Osteocyte (in vitro differentiated cells): ENCODE data around the gene EVI5L. TPM values are rescaled to one million over a fixed set of nuclear protein-coding genes. Genes with fewer than 3 reads are reported as not detected.

ENCODE experiments used
- DNase-seq: peaks from one replicate; pipeline ENCODE4 v3.0.0; 2021; ENCODE audit warnings: mixed read lengths; ENCODE audit not compliant: unreplicated experiment; ENCODE audit errors: extremely low spot score
- H3K27ac Mint-ChIP-seq: one replicate; pipeline ENCODE4 v1.8.0; 2021; ENCODE audit warnings: mild to moderate bottlenecking, mixed read lengths; ENCODE audit not compliant: unreplicated experiment
- H3K27me3 Mint-ChIP-seq: one replicate; pipeline ENCODE4 v1.8.0; 2021; ENCODE audit warnings: mixed read lengths; ENCODE audit not compliant: unreplicated experiment
- H3K36me3 Mint-ChIP-seq: one replicate; pipeline ENCODE4 v1.8.0; 2021; ENCODE audit warnings: mixed read lengths; ENCODE audit not compliant: unreplicated experiment
- H3K4me1 Mint-ChIP-seq: one replicate; pipeline ENCODE4 v1.8.0; 2021; ENCODE audit warnings: mixed read lengths; ENCODE audit not compliant: unreplicated experiment
- H3K4me3 Mint-ChIP-seq: one replicate; pipeline ENCODE4 v1.8.0; 2021; ENCODE audit warnings: mild to moderate bottlenecking, moderate library complexity, mixed read lengths; ENCODE audit not compliant: unreplicated experiment
- H3K9me3 Mint-ChIP-seq: one replicate; pipeline ENCODE4 v1.8.0; 2021; ENCODE audit warnings: mixed read lengths; ENCODE audit not compliant: unreplicated experiment
- CTCF ChIP-seq: fragments of 200-600 bp; sonication (generic); IDR thresholded peaks from 2 replicates; pipeline ENCODE4 v1.5.0; 2021; ENCODE audit warnings: antibody characterized with exemption, mild to moderate bottlenecking, moderate library complexity
- long read RNA-seq: library from polyadenylated mRNA; unstranded; transcript quantifications from one replicate; pipeline ENCODE4 v2.0.0, GENCODE V29; 2021
- total RNA-seq: library from RNA; stranded (reverse); gene quantifications from 2 replicates; pipeline ENCODE4 v1.2.1, GENCODE V29; 2021

EVI5L gene
- 27.3 and 27.6 TPM in 2 replicates for total RNA-seq
- long read RNA-seq = 0 reads

- Mint-ChIP-seq H3K36me3 (no peaks in the 10 kb centered on the region), H3K9me3 (no peaks in the 10 kb centered on the region), H3K27ac (peak within 1 kb of the TSS; percentile 66), H3K4me1 (peaks cover 30% of the 10 kb centered on the region), H3K4me3 (peak within 1 kb of the TSS; percentile 74), H3K27me3 (peaks cover 15% of the 10 kb centered on the region)
- DNase-seq = peak; percentile 100
- TF ChIP-seq CTCF = no peak
These were observed at the start of gene EVI5L for GRCh38 chr19:7829561-7830271. EVI5L (plus strand) TSS chr19:7830218; CDS start chr19:7846543, 16,325 bp downstream.

DNA sequence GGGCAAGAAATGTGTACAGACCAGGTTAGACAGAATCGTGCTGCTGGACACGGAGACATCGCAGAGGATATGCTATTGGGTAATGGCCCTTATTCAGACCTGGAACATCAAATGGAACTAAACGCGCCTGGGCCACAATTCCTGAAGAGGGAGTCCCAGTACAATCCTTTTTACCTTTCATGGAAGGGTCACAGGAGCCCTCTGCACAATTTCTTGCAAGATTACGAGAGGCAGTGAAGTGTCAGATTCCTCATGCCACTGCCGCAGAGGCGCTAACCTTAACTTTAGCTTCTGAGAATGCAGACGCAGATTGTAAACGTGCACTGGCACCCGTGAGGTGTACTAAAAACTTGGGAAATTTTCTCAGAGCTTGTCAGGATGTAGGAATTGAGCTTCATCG, 48.9 kb upstream of the EVI5L start:
- no peak for TF ChIP-seq CTCF
- Mint-ChIP-seq H3K4me3 (no peak overlapping the region), H3K27ac (no peak overlapping the region), H3K9me3 (no peaks in the 10 kb centered on the region), H3K27me3 (peaks cover 51% of the 10 kb centered on the region), H3K4me1 (no peaks in the 10 kb centered on the region), H3K36me3 (no peaks in the 10 kb centered on the region)
- no peak for DNase-seq

DNA sequence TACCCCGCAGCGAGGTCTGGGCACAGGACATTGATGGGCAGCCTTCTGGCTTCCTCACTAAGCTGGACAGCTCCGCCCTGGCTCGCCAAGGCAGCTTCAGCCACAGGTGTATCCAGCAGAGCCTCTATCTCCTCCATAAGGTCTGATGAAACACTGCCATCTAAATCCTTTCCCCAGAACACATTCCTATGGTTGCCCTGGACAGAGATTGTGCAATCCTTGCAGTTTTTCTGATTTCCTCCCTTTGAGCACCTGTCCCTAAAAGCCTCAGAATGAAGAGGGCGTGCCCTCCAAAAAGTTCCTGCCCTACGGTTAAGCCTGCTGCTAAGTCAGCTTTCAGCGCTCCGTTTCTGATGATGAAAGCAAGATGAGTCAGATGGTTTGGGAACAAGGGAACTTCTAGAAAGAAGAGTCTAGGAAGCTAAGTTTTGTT, 46.0 kb upstream of the EVI5L start:
- no peaks in the 10 kb centered on the region for H3K9me3 Mint-ChIP-seq
- no peak overlapping the region for H3K27ac Mint-ChIP-seq
- H3K4me1 Mint-ChIP-seq = no peaks in the 10 kb centered on the region
- H3K4me3 Mint-ChIP-seq = no peak overlapping the region
- TF ChIP-seq CTCF = no peak
- DNase-seq = no peak
- H3K27me3 Mint-ChIP-seq = peaks cover 43% of the 10 kb centered on the region
- no peaks in the 10 kb centered on the region for H3K36me3 Mint-ChIP-seq

- H3K27ac Mint-ChIP-seq = no peak overlapping the region
- H3K36me3 Mint-ChIP-seq = no peaks in the 10 kb centered on the region
- peaks cover 46% of the 10 kb centered on the region for H3K27me3 Mint-ChIP-seq
- no peak overlapping the region for H3K4me3 Mint-ChIP-seq
- DNase-seq = no peak
- TF ChIP-seq CTCF = no peak
- no peaks in the 10 kb centered on the region for H3K4me1 Mint-ChIP-seq
- H3K9me3 Mint-ChIP-seq = no peaks in the 10 kb centered on the region
These were observed 45.2 kb upstream of the EVI5L start for GRCh38 chr19:7784856-7785255.

DNA sequence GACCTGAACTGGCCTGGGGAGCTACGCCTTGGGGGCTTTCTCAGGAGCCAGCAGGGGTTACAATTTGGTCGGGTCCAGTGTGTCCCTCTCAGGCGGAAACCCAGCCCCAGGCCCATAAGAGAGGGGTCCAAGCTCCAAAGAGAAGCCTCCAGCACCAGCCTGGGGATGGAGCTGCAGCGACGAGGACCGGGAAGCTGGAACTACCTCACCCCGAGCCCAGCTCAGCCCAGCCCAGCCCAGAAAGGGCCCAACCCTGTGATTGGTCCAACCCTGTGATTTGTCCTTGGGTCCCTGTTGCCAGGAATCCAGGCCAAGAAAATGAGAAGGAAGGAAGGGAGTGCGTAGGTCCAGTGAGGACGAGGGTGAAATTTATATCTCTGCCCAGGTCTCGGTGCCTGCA, 42.9 kb upstream of the EVI5L start:
- no peak for TF ChIP-seq CTCF
- Mint-ChIP-seq H3K9me3 (no peaks in the 10 kb centered on the region), H3K4me3 (no peak overlapping the region), H3K4me1 (no peaks in the 10 kb centered on the region), H3K27ac (no peak overlapping the region), H3K36me3 (no peaks in the 10 kb centered on the region), H3K27me3 (peaks cover 32% of the 10 kb centered on the region)
- no peak for DNase-seq
